K562 (cell line): Measurements from ENCODE around the gene HIVEP2. TPM values are rescaled to one million over a fixed set of nuclear protein-coding genes. Genes with fewer than 3 reads are reported as not detected.

Experiments
- ATAC-seq: fragments of 200-7000 bp; cut with Tn5 transposase; 3 replicates; pipeline ENCODE4 v1.9.1; 2020; ENCODE audit warnings: moderate library complexity
- BruUV-seq: library from RNA; stranded (reverse); fragments of 400-500 nt; replicated peaks from 2 replicates; lab custom pipeline; 2021; lab: Mats Ljungman, UMichigan
- CTCF ChIA-PET: fragments of 300-600 bp; formaldehyde crosslinking; extraction: SDS; loops from one replicate; lab custom pipeline; 2021; ENCODE audit warnings: low intra/inter-chr PET ratio; lab: Yijun Ruan, JAX
- POLR2A ChIA-PET: fragments of 300-600, 350-650 bp; sonication (Branson Sonifier 250); formaldehyde crosslinking; extraction: SDS; loops from one replicate; lab custom pipeline; 2021; ENCODE audit warnings: antibody characterized with exemption, inconsistent platforms; lab: Yijun Ruan, JAX
- DNase-seq, 4 experiments: peaks; one replicate each; pipeline versions ENCODE4 v3.0.0 to v3.0.0-alpha.2; 2011 to 2018; ENCODE audit warnings: low spot score in 3 of 4, mixed read lengths in 3 of 4; ENCODE audit errors: extremely low read depth in 1 of 4
- FAIRE-seq: peaks from 2 replicates; lab custom pipeline; 2011; peaks lifted over from hg19 to GRCh38; lab: Jason Lieb, UNC
- H2AFZ ChIP-seq: 2 replicates; pipeline ENCODE4 v1.6.0; 2011; ENCODE audit warnings: low read depth, low read length, control low read depth, inconsistent platforms
- H3K27ac ChIP-seq: fragments of 200-600 bp; 3 replicates; pipeline ENCODE4 v1.8.0; 2011; ENCODE audit warnings: low read depth, mild to moderate bottlenecking, control low read depth, inconsistent platforms, low read length, moderate library complexity, mixed read lengths; ENCODE audit errors: extremely low read depth
- H3K27me3 ChIP-seq, 2 experiments: fragments of 300-600 bp in 1 of 2; 2 replicates in 1 of 2; 3 replicates in 1 of 2; pipeline versions ENCODE4 v1.6.0 to v1.8.0; 2011; ENCODE audit warnings: inconsistent platforms in 2 of 2, low read length in 2 of 2, mild to moderate bottlenecking in 1 of 2, mixed read lengths in 1 of 2, moderate library complexity in 1 of 2; ENCODE audit not compliant: control insufficient read depth in 2 of 2, insufficient read depth in 2 of 2
- H3K36me3 ChIP-seq: fragments of 300-600 bp; 3 replicates; pipeline ENCODE4 v1.8.0; 2011; ENCODE audit warnings: mild to moderate bottlenecking, low read length, inconsistent platforms; ENCODE audit not compliant: control insufficient read depth, insufficient read depth
- H3K4me1 ChIP-seq, 2 experiments: fragments of 200-600 bp in 1 of 2; replicated peaks in 1 of 2; 2 replicates in 1 of 2; 3 replicates in 1 of 2; pipeline versions ENCODE4 v1.5.1 to v1.8.0; 2011; ENCODE audit warnings: inconsistent platforms in 2 of 2, low read length in 2 of 2, mild to moderate bottlenecking in 1 of 2, mixed read lengths in 1 of 2, moderate library complexity in 1 of 2; ENCODE audit not compliant: control insufficient read depth in 2 of 2, insufficient read depth in 2 of 2
- H3K4me2 ChIP-seq: 2 replicates; pipeline ENCODE4 v1.6.1; 2011; ENCODE audit warnings: low read length, control low read depth, inconsistent platforms, mixed read lengths; ENCODE audit not compliant: insufficient read depth
- H3K4me3 ChIP-seq: fragments of 200-600 bp; sonication (generic), shearing (Covaris generic); 2 replicates; pipeline ENCODE4 v1.5.1; 2016; ENCODE audit warnings: control low read depth, inconsistent platforms
- H3K79me2 ChIP-seq: fragments of 200-600 bp; 3 replicates; pipeline ENCODE4 v1.8.0; 2011; ENCODE audit warnings: low read length, inconsistent platforms; ENCODE audit not compliant: control insufficient read depth, insufficient read depth
- H3K9ac ChIP-seq, 2 experiments: 2 replicates each; pipeline versions ENCODE4 v1.6.0 to v1.6.1; 2011; ENCODE audit warnings: low read depth in 2 of 2, low read length in 2 of 2, control low read depth in 1 of 2, inconsistent platforms in 1 of 2, mild to moderate bottlenecking in 1 of 2, mixed read lengths in 1 of 2; ENCODE audit not compliant: insufficient read depth in 1 of 2
- H3K9me1 ChIP-seq: one replicate; pipeline ENCODE4 v1.6.0; 2011; ENCODE audit warnings: inconsistent platforms, mild to moderate bottlenecking, low read length, moderate library complexity; ENCODE audit not compliant: control insufficient read depth, insufficient read depth
- H3K9me3 ChIP-seq: replicated peaks from 2 replicates; pipeline ENCODE4 v1.5.1; 2011; ENCODE audit warnings: low read depth, low read length, inconsistent platforms; ENCODE audit not compliant: control insufficient read depth, insufficient read depth
- H4K20me1 ChIP-seq: replicated peaks from 2 replicates; pipeline ENCODE4 v1.6.1; 2011; ENCODE audit warnings: low read length, inconsistent platforms, mixed read lengths; ENCODE audit not compliant: control insufficient read depth, insufficient read depth
- CSDE1 ChIP-seq, 2 experiments: fragments of 450-650 bp; IDR thresholded peaks; 2 replicates each; pipeline ENCODE4 v1.6.1; 2016; ENCODE audit warnings: mild to moderate bottlenecking in 1 of 2
- CXXC5 ChIP-seq: fragments of 250-450 bp; sonication (Bioruptor Pico); IDR thresholded peaks from 2 replicates; pipeline ENCODE4 v1.8.0; 2022; ENCODE audit warnings: inconsistent platforms, mild to moderate bottlenecking, moderate library complexity
- HOXB6 ChIP-seq: fragments of 250-450 bp; sonication (Bioruptor Pico); IDR thresholded peaks from 2 replicates; pipeline ENCODE4 v1.5.1; 2022; ENCODE audit warnings: mild to moderate bottlenecking, borderline replicate concordance
- IFI16 ChIP-seq: fragments of 250-450 bp; sonication (Bioruptor Pico); IDR thresholded peaks from 2 replicates; pipeline ENCODE4 v2.1.2; 2022; ENCODE audit warnings: mild to moderate bottlenecking, inconsistent platforms
- NR2F6 ChIP-seq: fragments of 450-650 bp; formaldehyde crosslinking; IDR thresholded peaks from 2 replicates; pipeline ENCODE4 v1.4.0; 2020; ENCODE audit warnings: mild to moderate bottlenecking
- PHTF2 ChIP-seq: fragments of 250-450 bp; sonication (Bioruptor Pico); IDR thresholded peaks from 2 replicates; pipeline ENCODE4 v1.5.0; 2021; ENCODE audit warnings: mild to moderate bottlenecking
- SMARCC2 ChIP-seq: fragments of 450-650 bp; IDR thresholded peaks from 2 replicates; pipeline ENCODE4 v1.6.1; 2017; ENCODE audit warnings: antibody characterized with exemption, moderate library complexity, mild to moderate bottlenecking, low read depth
- STAT5A ChIP-seq: IDR thresholded peaks from 2 replicates; pipeline ENCODE4 v1.6.1; 2012; ENCODE audit warnings: low read length, inconsistent platforms, borderline replicate concordance
- TBL1XR1 ChIP-seq, 2 experiments: IDR thresholded peaks; 2 replicates each; pipeline ENCODE4 v1.6.1; 2012; ENCODE audit warnings: improper control_type of control experiment in 2 of 2, low read length in 2 of 2, mild to moderate bottlenecking in 1 of 2
- ZC3H4 ChIP-seq: sonication (generic); formaldehyde crosslinking; IDR thresholded peaks from 2 replicates; pipeline ENCODE4 v1.9.0; 2021; ENCODE audit warnings: missing genetic modification reagents, borderline replicate concordance
- ZFP1 ChIP-seq: fragments of 450-650 bp; formaldehyde crosslinking; IDR thresholded peaks from 2 replicates; pipeline ENCODE4 v1.4.0; 2020; ENCODE audit warnings: mild to moderate bottlenecking, mixed read lengths
- ZNF77 ChIP-seq: fragments of 250-450 bp; sonication (Bioruptor Pico); IDR thresholded peaks from 2 replicates; pipeline ENCODE4 v1.5.0; 2020
- WGBS: fragments of 100-300 bp; shearing (Covaris generic); methylation state at CpG from one replicate; pipeline ENCODE4 v1.1.6; 2016; ENCODE audit warnings: low coverage, mixed read lengths; ENCODE audit not compliant: insufficient coverage; ENCODE audit errors: missing lambda C conversion rate; 5-methylcytosine and 5-hydroxymethylcytosine counted together
- in situ Hi-C: fragments of 300-500 bp; cut with MboI; formaldehyde crosslinking; loops from 4 replicates; pipeline ENCODE4 v1.15.0; 2018; ENCODE audit warnings: inconsistent platforms, mixed read lengths
- intact Hi-C: fragments of 100-400 bp; cut with micrococcal nuclease; formaldehyde crosslinking; loops from 2 replicates; pipeline ENCODE4 v1.14.2; 2022
- polyA plus RNA-seq, 8 experiments: library from polyadenylated mRNA; depleted of rRNA in 4 of 8; stranded (reverse) in 5 of 8; unstranded in 3 of 8; fragments of >200 nt; fragmentation: Nextera tagmentation in 2 of 8; fragmentation: Illumina TruSeq in 1 of 8; extraction: Ambion mirVana in 2 of 8; extraction: Trizol in 1 of 8; gene quantifications; 2 replicates each; pipeline versions ENCODE4 v1.2.1 to v1.2.3, GENCODE V29; 2011 to 2014; ENCODE audit warnings: inconsistent platforms in 1 of 8, missing spikeins in 1 of 8
- total RNA-seq, 7 experiments: library from RNA; depleted of rRNA in 6 of 7; stranded (reverse); fragments of >200 nt in 6 of 7; fragmentation: Illumina TruSeq in 2 of 7; extraction: Trizol in 2 of 7; gene quantifications; 2 replicates each; pipeline versions ENCODE4 v1.2.1 to v1.2.3, GENCODE V29; 2011 to 2021; ENCODE audit warnings: low replicate concordance in 1 of 7

The HIVEP2 gene
- total and polyA plus RNA-seq, 9 of the 15 experiments (the other 6 are each of a cell fraction or from before 2014, with no cell fraction given), result under 0.01 to 1.2 (median 0.31) TPM

GRCh38 chr6:142833798-142834197 is 111.2 kb downstream of the HIVEP2 start:
- H3K4me3 ChIP-seq, result no peak overlapping the region
- H3K9me1 ChIP-seq, result no peaks in the 10 kb centered on the region
- no peak for FAIRE-seq
- WGBS, result 0% methylated on average over 2 of the region's 2 CpGs
- no peak overlapping the region for H2AFZ ChIP-seq
- H3K4me1 ChIP-seq, result no peaks in the 10 kb centered on the region
- TF ChIP-seq NR2F6 (no peak), CSDE1 (IDR thresholded peaks at IDR 0.05) (no peak), HOXB6 (CRISPR knock-in tag) (no peak), IFI16 (no peak), CXXC5 (CRISPR knock-in tag) (no peak), SMARCC2 (no peak), ZNF77 (CRISPR knock-in tag) (no peak), STAT5A (no peak), ZFP1 (CRISPR knock-in tag) (no peak), PHTF2 (CRISPR knock-in tag) (no peak), TBL1XR1 (IDR thresholded peaks at IDR 0.05; ENCODE audit: low read length in 2 of 2) (no peak), ZC3H4 (CRISPR knock-in tag) (no peak)
- TF ChIP-seq, all 486 proteins: peak for 0
- POLR2A ChIA-PET, result interaction anchor here (1.6 kb wide), 1 partner anchor 9 kb away, joined by 4 read pairs; no protein-coding TSS in a partner anchor
- Histone ChIP-seq H3K9ac (no peak overlapping the region), H3K27me3 (peaks cover 0 to 8% of the 10 kb centered on the region in 2 experiments; a peak in 2 of 5 replicates), H3K4me2 (no peak overlapping the region), H3K36me3 (no peaks in the 10 kb centered on the region), H3K27ac (no peak overlapping the region), H3K9me3 (no peaks in the 10 kb centered on the region), H3K79me2 (no peaks in the 10 kb centered on the region), H4K20me1 (no peaks in the 10 kb centered on the region)
- DNase-seq, result no peak
- no TSS peak for BruUV-seq
- in situ Hi-C loops, result no loop called here
- intact Hi-C loops, result no loop called here
- CTCF ChIA-PET, result no interaction called here
- ATAC-seq, result no peak
